HT-29 (cell line): ENCODE measurements around the gene ANKRD13B. TPM values are rescaled to one million over a fixed set of nuclear protein-coding genes. Genes with fewer than 3 reads are reported as not detected.
"Not testable (repeated sequence)": the region's sequence is repeated elsewhere in the genome, so short reads cannot be mapped to it uniquely, and the experiment has no call there.

ENCODE experiments used
- DNase-seq: peaks from one replicate; pipeline ENCODE4 v3.0.0-alpha.2; 2015; ENCODE audit warnings: low spot score
- total RNA-seq: library from RNA; depleted of rRNA; stranded (reverse); fragments of >200 nt; shearing (Covaris generic); gene quantifications from 2 replicates; pipeline ENCODE4 v1.2.3, GENCODE V29; 2014; rRNA removed

Gene ANKRD13B
- total RNA-seq = 26.6 and 28.0 TPM in 2 replicates

- peak; percentile 13 for DNase-seq
Observed at GRCh38 chr17:29592850-29593551, at the start of gene ANKRD13B. Gene ANKRD13B (plus strand): TSS chr17:29593132. CDS start chr17:29593622, 490 bp downstream.

GRCh38 chr17:29544066-29544465 lies 48.9 kb upstream of the ANKRD13B start:
- no peak for DNase-seq

DNA sequence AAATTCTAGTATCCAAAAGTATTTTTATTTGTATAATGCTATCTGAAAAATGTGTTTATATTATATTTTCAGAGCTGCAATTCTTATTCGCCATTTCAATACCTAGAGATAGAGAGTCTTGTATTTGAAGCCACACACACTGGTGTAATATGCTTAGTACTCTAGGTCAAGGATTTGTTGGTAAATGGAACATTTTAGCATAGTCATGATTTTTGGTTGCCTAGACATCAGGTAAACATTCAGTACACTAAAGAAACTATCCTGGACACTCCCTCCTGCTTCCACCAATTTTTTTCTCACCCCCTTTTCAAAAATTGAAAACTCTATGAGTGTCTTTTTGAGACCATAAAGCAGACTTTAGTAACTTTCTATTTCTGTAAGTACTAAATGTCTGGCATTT lies 46.8 kb upstream of the ANKRD13B start:
- DNase-seq = no peak

GRCh38 chr17:29546830-29547229 lies 46.1 kb upstream of the ANKRD13B start:
- no peak for DNase-seq

DNA sequence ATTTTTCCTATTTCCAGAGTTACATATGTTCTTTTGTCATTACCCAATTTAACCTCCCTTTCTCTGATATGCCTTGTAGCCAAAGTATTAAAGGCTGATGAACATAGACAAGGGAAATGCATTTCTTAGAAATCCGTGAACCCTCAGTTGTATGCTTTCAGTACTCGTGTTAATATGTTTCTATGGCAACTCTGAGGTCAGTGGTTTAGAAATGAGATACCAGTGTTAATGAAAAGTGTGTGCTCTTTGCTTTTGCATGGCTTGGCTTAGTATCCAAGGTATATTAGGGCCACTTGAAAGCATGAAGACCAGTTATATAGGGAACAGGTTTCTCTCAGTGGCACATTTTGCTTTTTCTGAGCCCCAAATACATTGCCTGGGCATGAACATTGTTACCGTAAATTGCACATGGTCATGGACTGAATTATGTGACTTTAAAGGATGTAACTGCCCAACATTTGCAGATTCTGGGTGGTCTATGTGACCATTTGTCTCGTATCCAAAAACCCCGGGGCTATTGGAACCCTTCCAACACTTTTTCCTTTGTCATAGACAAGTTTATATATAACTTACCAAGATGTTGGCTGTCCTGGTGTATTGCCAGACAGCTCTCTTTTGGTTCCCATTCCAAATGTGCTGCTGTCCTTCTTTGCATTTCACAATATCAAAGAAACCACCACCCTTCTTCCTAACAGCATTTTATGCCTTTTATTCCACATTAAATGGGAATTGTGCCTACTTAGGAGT lies 43.6 kb upstream of the ANKRD13B start:
- no peak for DNase-seq

DNA sequence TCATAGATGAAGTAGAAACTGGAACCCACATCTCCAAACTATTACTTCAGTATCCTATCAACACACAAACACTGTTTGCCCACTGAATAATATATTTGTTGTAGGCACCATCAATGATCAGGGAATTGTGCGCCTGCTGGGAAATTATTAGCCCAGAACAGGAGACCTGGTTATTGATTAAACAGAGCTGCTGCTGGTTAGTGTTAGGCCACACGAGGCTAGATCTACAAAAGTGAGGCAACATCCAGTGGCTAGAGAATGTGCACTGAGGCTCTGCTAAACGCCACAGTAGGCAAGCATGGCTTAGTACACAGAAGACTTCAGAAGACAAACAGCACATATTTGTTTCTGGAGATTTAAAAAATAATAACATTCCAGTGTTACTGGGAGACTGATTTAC lies 37.1 kb upstream of the ANKRD13B start:
- DNase-seq = peak; percentile 61

GRCh38 chr17:29557085-29557738 lies 35.7 kb upstream of the ANKRD13B start:
- DNase-seq = no peak

DNA sequence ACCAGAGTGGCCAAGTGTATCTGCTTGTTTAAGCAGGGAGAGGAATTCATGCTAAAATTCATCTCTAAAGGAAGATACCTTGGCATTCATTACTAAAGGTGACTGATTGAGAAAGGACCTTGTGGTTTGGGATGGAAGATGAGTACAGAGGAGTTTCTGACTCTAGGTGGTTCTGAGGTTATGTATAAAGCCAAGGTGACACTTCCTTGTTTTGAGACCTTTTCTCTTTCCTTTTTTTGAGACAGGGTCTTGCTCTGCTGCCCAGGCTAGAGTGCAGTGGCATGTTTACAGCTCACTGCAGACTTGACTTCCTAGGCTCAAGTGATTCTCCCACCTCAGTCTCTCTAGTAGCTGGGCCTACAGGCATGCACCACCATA lies 35.2 kb upstream of the ANKRD13B start:
- DNase-seq = no peak

DNA sequence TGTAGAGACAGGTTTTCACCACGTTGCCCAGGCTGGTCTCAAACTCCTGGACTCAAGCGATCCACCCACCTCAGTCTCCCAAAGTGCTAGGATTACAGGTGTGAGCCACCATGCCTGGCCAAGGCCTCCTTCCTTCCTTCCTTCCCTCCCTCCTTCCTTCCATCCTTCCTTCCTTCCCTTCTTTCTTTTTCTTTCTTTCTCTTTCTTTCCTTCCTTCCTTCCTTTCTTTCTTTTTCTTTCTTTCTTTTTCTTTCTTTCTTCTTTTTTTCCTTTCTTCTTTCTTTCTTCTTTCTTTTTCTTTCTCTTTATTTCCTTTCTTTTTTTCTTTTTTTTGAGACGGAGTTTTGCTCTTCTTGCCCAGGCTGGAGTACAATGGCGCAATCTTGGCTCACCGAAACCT lies 34.8 kb upstream of the ANKRD13B start:
- DNase-seq = not testable (repeated sequence)

DNA sequence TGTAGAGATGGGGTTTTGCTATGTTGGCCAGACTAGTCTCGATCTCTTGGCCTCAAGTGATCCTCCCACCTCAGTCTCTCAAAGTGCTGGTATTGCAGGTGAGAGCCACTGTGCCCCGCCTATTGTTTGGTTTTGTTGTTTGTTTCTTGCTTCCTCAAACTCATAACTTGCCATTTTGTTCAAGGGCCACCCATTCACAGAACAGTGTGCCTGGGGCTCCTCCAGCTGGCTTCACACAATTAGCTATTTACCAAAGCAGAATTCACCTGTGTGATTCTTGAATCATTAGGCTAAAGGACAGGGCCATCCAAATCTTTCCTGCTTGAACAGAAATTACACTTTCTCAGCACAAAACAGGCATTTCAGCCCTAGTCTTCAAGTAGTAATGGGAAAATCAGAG lies 33.3 kb upstream of the ANKRD13B start:
- no peak for DNase-seq

DNA sequence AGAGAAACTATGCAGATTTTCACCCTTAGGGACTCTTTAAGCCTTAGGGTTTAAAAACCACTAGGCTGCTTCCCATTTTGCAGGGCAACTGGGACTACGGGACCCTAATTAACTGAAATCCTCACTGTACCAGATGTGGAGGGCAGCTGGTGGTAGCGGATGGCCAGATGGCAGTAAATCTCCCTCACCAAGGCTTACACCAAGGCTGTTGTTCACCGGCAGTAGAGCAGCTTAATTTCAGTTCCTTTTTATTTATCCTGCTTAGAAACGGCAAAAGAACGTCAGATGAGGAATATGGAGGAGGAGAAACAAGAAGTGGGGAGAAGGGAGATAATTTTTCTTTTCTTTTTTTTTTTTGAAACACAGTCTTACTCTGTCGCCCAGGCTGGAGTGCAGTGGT lies 32.6 kb upstream of the ANKRD13B start:
- no peak for DNase-seq

DNA sequence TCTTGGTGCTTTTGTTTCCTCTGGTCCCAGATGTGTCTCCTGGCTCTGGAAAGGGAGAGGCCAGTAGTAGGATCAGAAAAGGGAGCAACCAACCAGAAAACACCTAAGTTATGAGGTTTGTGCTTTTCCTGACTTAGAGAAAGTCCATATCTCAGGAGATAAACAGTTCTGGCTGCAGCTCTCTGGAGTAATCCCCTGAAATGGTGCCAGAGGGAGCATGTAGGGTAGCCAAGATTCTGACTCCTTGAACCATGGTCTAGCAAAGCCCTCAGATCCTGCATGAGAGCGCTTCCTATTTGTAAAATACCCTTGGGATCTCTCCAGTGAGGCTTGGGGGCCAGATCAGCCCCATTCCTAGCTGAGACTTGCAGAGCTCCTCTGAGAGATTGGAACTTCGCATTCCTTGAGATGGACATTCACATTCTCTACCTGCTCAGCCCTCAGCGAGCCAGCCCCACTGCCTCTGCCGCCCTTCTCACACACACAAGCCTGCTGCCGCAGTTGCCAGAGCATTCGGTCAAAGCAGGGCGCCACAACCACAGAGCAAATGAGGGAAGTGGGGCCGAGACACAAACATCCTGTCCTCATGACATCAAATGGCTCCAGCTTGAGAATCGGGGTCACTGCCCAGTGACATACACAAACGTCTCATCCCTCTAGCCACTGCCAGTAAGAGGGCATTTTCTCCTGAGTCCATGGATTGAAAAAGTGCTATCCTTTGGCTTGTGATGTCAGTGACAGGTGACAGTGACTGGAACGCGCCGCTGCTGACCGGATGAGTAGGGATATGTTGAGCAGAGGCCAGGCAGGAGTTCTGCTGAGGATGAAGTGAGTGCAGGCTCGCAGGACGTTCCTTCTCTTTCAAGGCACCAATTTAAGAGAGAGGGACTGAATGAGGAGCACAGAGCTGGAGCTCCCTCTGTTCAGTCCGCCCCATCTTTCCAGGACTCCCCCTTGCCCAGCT lies 31.1 kb upstream of the ANKRD13B start:
- no peak for DNase-seq

GRCh38 chr17:29562615-29563014 lies 30.3 kb upstream of the ANKRD13B start:
- DNase-seq = no peak

GRCh38 chr17:29563816-29564215 lies 29.1 kb upstream of the ANKRD13B start:
- no peak for DNase-seq

DNA sequence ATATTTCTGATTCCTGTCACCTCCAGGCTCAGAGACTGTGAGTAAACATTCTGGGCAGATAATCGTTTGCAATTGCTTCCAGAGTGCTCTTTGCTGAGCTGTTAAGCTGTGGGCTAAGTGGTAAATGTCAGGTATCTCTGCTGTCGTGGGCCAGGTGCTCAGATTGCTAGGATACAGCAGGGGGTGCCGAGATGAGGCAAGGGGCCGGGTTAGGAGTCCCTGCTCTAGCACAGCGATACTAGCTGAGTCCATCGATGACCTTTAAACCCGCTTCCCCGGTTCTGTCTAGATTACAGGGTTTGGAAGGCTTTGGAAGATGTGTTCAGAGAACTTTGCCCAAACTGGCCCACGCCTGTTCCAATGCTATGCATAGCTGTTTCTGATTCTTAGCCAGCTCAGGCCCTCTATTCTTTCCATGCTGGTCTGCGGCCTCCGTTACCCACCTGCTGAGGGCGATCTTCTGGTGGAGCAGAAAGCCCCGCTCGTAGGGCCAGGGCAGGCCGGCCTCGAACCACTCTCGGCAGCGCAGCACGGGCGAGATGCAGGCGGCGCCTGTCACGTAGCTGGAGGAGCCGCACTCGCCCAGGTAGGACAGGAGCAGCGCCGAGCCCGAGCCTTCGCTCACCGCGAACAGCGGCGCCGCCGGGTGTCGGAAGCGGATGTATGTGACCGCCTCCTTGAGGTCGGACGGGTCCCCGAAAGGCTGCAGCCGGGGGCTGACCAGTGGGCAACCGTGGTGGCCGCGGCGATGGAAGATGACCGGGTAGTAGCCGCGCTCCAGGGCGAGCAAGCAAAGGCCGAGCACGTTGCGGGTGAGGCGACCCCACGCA lies 27.1 kb upstream of the ANKRD13B start:
- DNase-seq = peak; percentile 64

DNA sequence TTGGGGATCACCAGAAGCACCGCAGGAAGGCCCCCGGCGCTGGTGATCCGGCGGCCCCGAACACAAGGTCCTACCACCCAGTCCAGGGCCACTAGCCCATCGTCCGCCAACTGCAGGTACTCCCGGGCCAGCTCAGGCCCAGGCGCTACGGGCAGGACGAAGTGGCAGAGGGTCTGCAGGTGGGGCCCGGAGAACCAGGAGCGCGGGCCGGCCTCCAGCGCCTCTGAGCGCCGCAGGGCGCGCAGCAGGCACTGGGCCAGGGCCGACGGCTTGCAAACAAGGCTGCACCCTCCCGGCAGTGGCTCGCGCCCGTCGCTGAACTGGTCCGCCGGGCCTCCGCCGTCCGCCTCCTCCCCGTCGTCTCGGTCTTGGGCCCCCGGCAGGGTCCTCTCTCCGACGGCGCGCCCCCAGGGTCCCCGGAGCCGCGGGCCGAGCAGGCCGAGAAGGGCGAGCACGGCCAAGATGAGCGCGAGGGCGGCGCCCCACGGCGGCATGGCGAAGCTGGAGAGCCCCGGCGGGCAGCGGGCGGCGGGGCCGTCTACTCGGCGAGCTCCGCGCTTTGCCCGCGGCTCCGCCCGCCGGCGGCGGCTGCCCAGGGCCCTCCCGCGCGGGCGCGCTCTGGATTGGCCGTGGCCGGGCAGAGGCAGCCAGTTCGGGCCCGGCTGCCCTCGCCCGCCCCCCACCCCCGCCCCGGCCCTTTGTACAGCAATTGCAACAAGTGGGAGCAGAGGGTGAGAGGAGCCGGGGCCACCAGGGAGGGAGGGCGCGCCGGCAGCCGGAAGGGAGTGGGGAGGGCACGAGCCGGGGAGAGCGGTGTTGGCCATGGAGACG lies 26.2 kb upstream of the ANKRD13B start, which contains the start of gene ABHD15:
Gene ABHD15, minus strand, starts transcription at position 565 of the 831 bp plus-strand sequence. Its CDS starts 71 bp downstream, at position 494.
- DNase-seq = peak; percentile 86

GRCh38 chr17:29567304-29567553 lies 25.7 kb upstream of the ANKRD13B start:
- DNase-seq = no peak

DNA sequence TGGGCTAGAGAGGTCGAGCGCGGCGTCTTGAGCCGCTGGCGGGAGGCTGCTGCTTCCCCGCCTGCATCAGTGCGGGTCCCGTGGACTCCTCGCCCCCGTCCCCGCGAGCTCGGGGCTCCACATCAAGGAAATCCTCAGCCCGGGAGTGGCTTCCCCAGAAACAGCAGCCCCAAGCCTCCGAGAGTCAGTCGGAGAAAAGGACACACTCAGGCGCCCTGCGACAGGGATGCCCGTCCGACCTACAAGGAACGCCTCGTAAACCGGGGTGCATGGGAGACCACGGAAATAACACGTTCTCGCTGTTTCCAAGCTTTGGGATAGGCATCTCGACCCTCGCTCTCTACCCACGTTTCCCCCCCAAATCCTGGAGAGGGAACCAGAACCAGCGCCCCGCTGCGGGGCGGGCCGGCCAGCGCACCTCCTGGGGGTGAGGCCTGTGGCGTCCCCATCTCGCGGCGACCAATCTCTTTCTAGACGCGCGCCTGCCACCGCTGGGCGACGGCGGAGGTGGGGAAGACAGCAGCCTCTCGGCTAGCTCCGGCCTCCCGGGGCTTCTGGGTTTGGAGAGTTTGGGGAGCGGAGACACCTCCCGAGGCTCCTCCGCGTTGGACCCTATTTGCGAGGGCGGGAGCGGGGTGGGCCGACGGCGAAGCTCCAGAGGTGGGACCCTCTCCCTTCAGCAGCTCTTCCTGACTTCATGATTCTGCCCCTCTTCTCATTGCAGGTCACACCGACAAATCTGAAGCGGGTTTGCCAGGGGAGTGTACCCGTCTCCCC lies 25.2 kb upstream of the ANKRD13B start:
- DNase-seq = peak; percentile 75
